Caco-2 (cell line): ENCODE results near the gene SURF2. TPM values are rescaled to one million over a fixed set of nuclear protein-coding genes. Genes with fewer than 3 reads are reported as not detected.

Source experiments
- BruUV-seq: library from RNA; stranded (reverse); fragments of 400-500 nt; replicated peaks from 2 replicates; lab custom pipeline; 2021; lab: Mats Ljungman, UMichigan
- CTCF ChIA-PET: fragments of 300-600 bp; sonication (Branson Sonifier 250); formaldehyde crosslinking; loops from one replicate; lab custom pipeline; 2022; ENCODE audit warnings: antibody characterized with exemption; lab: Charles Lee
- POLR2A ChIA-PET: fragments of 300-600 bp; sonication (Branson Sonifier 250); formaldehyde crosslinking; loops from one replicate; lab custom pipeline; 2022; ENCODE audit warnings: antibody characterized with exemption; lab: Charles Lee
- DNase-seq, 2 experiments: peaks; one replicate each; pipeline versions ENCODE4 v3.0.0 to v3.0.0-alpha.2; 2020 to 2022
- H3K27me3 ChIP-seq: replicated peaks from 2 replicates; pipeline ENCODE4 v1.6.0; 2011; ENCODE audit warnings: low read length; ENCODE audit not compliant: control insufficient read depth, insufficient read depth
- H3K36me3 ChIP-seq: 2 replicates; pipeline ENCODE4 v1.5.1; 2011; ENCODE audit warnings: low read length; ENCODE audit not compliant: control insufficient read depth, insufficient read depth
- H3K4me1 ChIP-seq: fragments of 250-450 bp; sonication (Bioruptor Pico); 2 replicates; pipeline ENCODE4 v1.5.1; 2020; ENCODE audit warnings: mild to moderate bottlenecking
- H3K4me3 ChIP-seq: 2 replicates; pipeline ENCODE4 v1.5.1; 2011; ENCODE audit warnings: low read depth, mild to moderate bottlenecking, control low read depth, low read length
- H3K9me3 ChIP-seq: fragments of 250-450 bp; sonication (Bioruptor Pico); 2 replicates; pipeline ENCODE4 v1.5.1; 2020; ENCODE audit warnings: mild to moderate bottlenecking, moderate library complexity
- H3K27ac Mint-ChIP-seq: one replicate; pipeline ENCODE4 v1.8.0; 2022; ENCODE audit warnings: mixed read lengths; ENCODE audit not compliant: unreplicated experiment
- H3K27me3 Mint-ChIP-seq: one replicate; pipeline ENCODE4 v1.8.0; 2022; ENCODE audit warnings: mixed read lengths; ENCODE audit not compliant: insufficient read depth, unreplicated experiment
- H3K36me3 Mint-ChIP-seq: one replicate; pipeline ENCODE4 v1.8.0; 2022; ENCODE audit warnings: mild to moderate bottlenecking, mixed read lengths; ENCODE audit not compliant: insufficient read depth, unreplicated experiment
- H3K4me1 Mint-ChIP-seq: one replicate; pipeline ENCODE4 v1.8.0; 2022; ENCODE audit warnings: low read depth, mixed read lengths; ENCODE audit not compliant: unreplicated experiment
- H3K4me3 Mint-ChIP-seq: one replicate; pipeline ENCODE4 v1.8.0; 2022; ENCODE audit warnings: mild to moderate bottlenecking, moderate library complexity, mixed read lengths; ENCODE audit not compliant: unreplicated experiment
- H3K9me3 Mint-ChIP-seq: one replicate; pipeline ENCODE4 v1.8.0; 2022; ENCODE audit warnings: mixed read lengths; ENCODE audit not compliant: unreplicated experiment
- intact Hi-C: fragments of 100-400 bp; cut with micrococcal nuclease; formaldehyde crosslinking; loops from one replicate; pipeline ENCODE4 v1.10.0; 2022; ENCODE audit not compliant: unreplicated experiment
- total RNA-seq: library from RNA; stranded (reverse); gene quantifications from 2 replicates; pipeline ENCODE4 v1.2.3, GENCODE V29; 2022
- TF ChIP-seq, protein P1 (sequence below), 2 experiments: fragments of 200-600 bp in 1 of 2; IDR thresholded peaks; 1 replicate in 1 of 2; 2 replicates in 1 of 2; pipeline versions ENCODE4 v1.5.1 to v1.8.0; 2011 to 2022; ENCODE audit warnings: antibody characterized with exemption in 1 of 2, control low read depth in 1 of 2, inconsistent platforms in 1 of 2, low read depth in 1 of 2, low read length in 1 of 2, mild to moderate bottlenecking in 1 of 2, moderate library complexity in 1 of 2; ENCODE audit not compliant: insufficient read depth in 1 of 2, severe bottlenecking in 1 of 2, unreplicated experiment in 1 of 2

SURF2 gene
- total RNA-seq, 1 experiment from 2014 or later, result 34.4 TPM

DNA sequence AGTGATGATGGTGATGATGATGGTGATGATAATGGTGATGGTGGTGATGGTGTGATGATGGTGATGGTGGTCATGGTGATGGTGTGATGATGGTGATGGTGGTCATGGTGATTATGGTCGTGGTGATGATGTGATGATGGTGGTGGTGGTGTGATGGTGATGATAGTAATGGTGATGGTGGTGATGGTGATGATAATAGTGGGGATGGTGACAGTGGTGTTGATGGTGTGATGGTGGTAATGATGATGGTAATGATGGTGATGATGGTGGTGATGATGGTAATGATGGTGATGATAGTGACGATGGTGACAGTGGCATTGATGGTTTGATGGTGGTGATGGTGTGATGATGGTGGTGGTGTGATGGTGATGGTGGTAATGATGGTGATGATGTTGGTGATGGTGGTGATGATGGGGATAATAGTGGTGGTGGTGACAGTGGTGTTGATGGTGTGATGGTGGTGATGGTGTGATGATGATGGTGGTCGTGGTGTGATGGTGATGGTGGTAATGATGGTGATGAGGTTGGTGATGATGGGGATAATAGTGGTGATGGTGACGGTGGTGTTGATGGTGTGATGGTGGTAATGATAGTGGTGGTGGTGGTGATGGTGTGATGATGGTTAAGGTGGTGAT is 26.3 kb downstream of the SURF2 start:
- peaks cover 7% of the 10 kb centered on the region for H3K4me1 Mint-ChIP-seq
- POLR2A ChIA-PET, result no interaction called here
- H3K4me3 ChIP-seq, result no peak overlapping the region

DNA sequence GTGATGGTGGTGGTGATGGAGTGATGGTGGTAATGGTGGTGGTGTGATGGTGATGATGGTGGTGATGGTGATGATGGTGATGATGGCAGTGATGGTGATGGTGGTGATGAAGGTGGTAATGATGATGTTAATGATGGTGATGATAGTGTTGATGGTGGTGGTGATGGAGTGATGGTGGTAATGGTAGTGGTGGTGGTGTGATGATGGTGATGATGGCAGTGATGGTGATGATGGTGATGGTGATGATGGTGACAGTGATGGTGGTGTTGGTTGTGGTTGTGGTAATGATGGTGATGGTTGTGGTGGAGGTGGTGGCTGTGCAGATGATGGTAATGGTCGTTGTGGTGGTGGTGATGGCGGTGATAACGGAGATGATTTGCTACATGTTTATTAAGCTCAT is 27.1 kb downstream of the SURF2 start:
- H3K27me3 ChIP-seq, result no peaks in the 10 kb centered on the region
- peaks cover 7% of the 10 kb centered on the region for H3K4me1 Mint-ChIP-seq
- H3K36me3 ChIP-seq, result no peaks in the 10 kb centered on the region
- DNase-seq, result no peak
- H3K36me3 Mint-ChIP-seq, result no peaks in the 10 kb centered on the region
- intact Hi-C loops, result no loop called here
- H3K4me3 ChIP-seq, result no peak overlapping the region
- H3K4me3 Mint-ChIP-seq, result no peak overlapping the region
- no peak overlapping the region for H3K27ac Mint-ChIP-seq
- BruUV-seq, result no TSS peak
- H3K4me1 ChIP-seq, result no peaks in the 10 kb centered on the region
- H3K27me3 Mint-ChIP-seq, result no peaks in the 10 kb centered on the region
- H3K9me3 ChIP-seq, result no peaks in the 10 kb centered on the region
- ChIA-PET POLR2A (interaction anchor here (0.6 kb wide), 1 partner anchor 23 kb away, joined by 3 read pairs; no protein-coding TSS in a partner anchor), CTCF (no interaction called here)
- TF ChIP-seq, protein P1, sequence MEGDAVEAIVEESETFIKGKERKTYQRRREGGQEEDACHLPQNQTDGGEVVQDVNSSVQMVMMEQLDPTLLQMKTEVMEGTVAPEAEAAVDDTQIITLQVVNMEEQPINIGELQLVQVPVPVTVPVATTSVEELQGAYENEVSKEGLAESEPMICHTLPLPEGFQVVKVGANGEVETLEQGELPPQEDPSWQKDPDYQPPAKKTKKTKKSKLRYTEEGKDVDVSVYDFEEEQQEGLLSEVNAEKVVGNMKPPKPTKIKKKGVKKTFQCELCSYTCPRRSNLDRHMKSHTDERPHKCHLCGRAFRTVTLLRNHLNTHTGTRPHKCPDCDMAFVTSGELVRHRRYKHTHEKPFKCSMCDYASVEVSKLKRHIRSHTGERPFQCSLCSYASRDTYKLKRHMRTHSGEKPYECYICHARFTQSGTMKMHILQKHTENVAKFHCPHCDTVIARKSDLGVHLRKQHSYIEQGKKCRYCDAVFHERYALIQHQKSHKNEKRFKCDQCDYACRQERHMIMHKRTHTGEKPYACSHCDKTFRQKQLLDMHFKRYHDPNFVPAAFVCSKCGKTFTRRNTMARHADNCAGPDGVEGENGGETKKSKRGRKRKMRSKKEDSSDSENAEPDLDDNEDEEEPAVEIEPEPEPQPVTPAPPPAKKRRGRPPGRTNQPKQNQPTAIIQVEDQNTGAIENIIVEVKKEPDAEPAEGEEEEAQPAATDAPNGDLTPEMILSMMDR (IDR thresholded peaks at IDR 0.05; ENCODE audit: insufficient read depth in 1 of 2, low read depth in 1 of 2, low read length in 1 of 2, severe bottlenecking in 1 of 2, unreplicated experiment in 1 of 2), result no peak
- no peaks in the 10 kb centered on the region for H3K9me3 Mint-ChIP-seq

More for the DNA sequence above, 26.3 kb downstream of the SURF2 start:
- TF ChIP-seq, protein P1 (IDR thresholded peaks at IDR 0.05; ENCODE audit: insufficient read depth in 1 of 2, low read depth in 1 of 2, low read length in 1 of 2, severe bottlenecking in 1 of 2, unreplicated experiment in 1 of 2), result no peak
- H3K27me3 Mint-ChIP-seq, result no peaks in the 10 kb centered on the region
- no peaks in the 10 kb centered on the region for H3K36me3 Mint-ChIP-seq
- H3K27me3 ChIP-seq, result no peaks in the 10 kb centered on the region
- H3K9me3 Mint-ChIP-seq, result no peaks in the 10 kb centered on the region
- intact Hi-C loops, result no loop called here
- CTCF ChIA-PET, result no interaction called here
- H3K9me3 ChIP-seq, result no peaks in the 10 kb centered on the region
- H3K36me3 ChIP-seq, result no peaks in the 10 kb centered on the region
- no peak overlapping the region for H3K4me3 Mint-ChIP-seq
- BruUV-seq, result no TSS peak
- no peak for DNase-seq
- H3K27ac Mint-ChIP-seq, result no peak overlapping the region
- H3K4me1 ChIP-seq, result no peaks in the 10 kb centered on the region

DNA sequence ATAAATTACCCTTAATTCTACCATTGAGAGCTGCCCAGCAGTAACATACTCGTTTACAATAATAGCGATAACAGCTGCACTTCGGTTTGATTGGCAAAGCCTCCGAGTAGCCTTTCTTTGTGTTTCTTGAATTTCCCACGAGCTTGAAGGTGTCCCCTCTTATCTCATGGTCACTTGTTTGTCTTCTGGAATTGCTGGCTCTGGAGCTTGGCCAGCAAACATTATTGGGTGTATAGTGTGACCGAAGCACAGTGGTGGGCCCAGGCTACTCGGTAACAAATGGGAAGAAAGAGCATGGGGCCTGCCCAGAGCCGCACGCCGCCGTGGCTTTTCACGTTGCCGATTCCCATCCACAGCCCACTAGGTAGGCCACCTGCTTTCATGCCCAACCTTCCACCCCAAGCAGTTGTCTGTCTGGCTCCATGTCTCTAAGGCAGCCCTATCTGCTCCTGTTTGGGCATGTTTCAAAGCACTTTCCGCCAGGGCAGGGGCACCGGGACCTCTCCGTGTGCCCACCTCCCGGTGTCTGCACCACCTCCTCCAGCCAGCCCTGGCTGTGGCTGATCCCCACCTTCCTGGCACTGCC is 28.5 kb downstream of the SURF2 start:
- Mint-ChIP-seq H3K4me3 (no peak overlapping the region), H3K36me3 (no peaks in the 10 kb centered on the region), H3K4me1 (peaks cover 11% of the 10 kb centered on the region), H3K27me3 (no peaks in the 10 kb centered on the region), H3K9me3 (no peaks in the 10 kb centered on the region), H3K27ac (no peak overlapping the region)
- Histone ChIP-seq H3K4me1 (no peaks in the 10 kb centered on the region), H3K27me3 (no peaks in the 10 kb centered on the region), H3K36me3 (no peaks in the 10 kb centered on the region), H3K9me3 (no peaks in the 10 kb centered on the region), H3K4me3 (no peak overlapping the region)
- ChIA-PET POLR2A (interaction anchor here (0.6 kb wide), 1 partner anchor 75 kb away, joined by 6 read pairs; the partner anchor contains the start of gene CACFD1), CTCF (no interaction called here)
- no TSS peak for BruUV-seq
- intact Hi-C loops, result no loop called here
- no peak for DNase-seq
- TF ChIP-seq, protein P1 (IDR thresholded peaks at IDR 0.05; ENCODE audit: insufficient read depth in 1 of 2, low read depth in 1 of 2, low read length in 1 of 2, severe bottlenecking in 1 of 2, unreplicated experiment in 1 of 2), result no peak
